HEK293 (cell line): Measurements from ENCODE around the gene ARPC4.
A peak's percentile ranks its signal among the peaks of the same experiment; 100 is the strongest.

Source experiments
- CTCF ChIA-PET: fragments of 350-600 bp; formaldehyde crosslinking; extraction: SDS; loops from one replicate; lab custom pipeline; 2021; ENCODE audit warnings: antibody characterized with exemption; lab: Yijun Ruan, JAX
- POLR2A ChIA-PET: fragments of 300-600 bp; formaldehyde crosslinking; extraction: SDS; loops from one replicate; lab custom pipeline; 2020; ENCODE audit warnings: antibody characterized with exemption, inconsistent platforms; lab: Yijun Ruan, JAX
- H3K27ac ChIP-seq: fragments of 200-500 bp; sonication (Bioruptor generic); 2 replicates; pipeline ENCODE4 v1.5.1; 2014; ENCODE audit warnings: low read depth, low read length, control low read depth, inconsistent platforms; ENCODE audit errors: extremely low read depth
- H3K36me3 ChIP-seq, 2 experiments: fragments of 200-500 bp in 1 of 2; sonication (Bioruptor generic) in 1 of 2; 1 replicate in 1 of 2; 2 replicates in 1 of 2; pipeline ENCODE4 v1.5.1; 2014 to 2017; ENCODE audit warnings: inconsistent platforms in 2 of 2, low read length in 2 of 2; ENCODE audit not compliant: control insufficient read depth in 2 of 2, insufficient read depth in 1 of 2
- H3K4me1 ChIP-seq: fragments of 200-500 bp; sonication (Bioruptor generic); 2 replicates; pipeline ENCODE4 v1.5.1; 2014; ENCODE audit warnings: mild to moderate bottlenecking, low read length, inconsistent platforms; ENCODE audit not compliant: control insufficient read depth, insufficient read depth
- H3K4me3 ChIP-seq: 2 replicates; pipeline ENCODE4 v1.5.1; 2011; ENCODE audit warnings: low read depth, mild to moderate bottlenecking, control low read depth, low read length, moderate library complexity
- H3K9me3 ChIP-seq: fragments of 200-500 bp; sonication (Bioruptor generic); 2 replicates; pipeline ENCODE4 v1.5.1; 2014; ENCODE audit warnings: low read depth, low read length, inconsistent platforms; ENCODE audit not compliant: control insufficient read depth, insufficient read depth
- EGR2 ChIP-seq: fragments of 450-650 bp; formaldehyde crosslinking; IDR thresholded peaks from 2 replicates; pipeline ENCODE4 v1.5.1; 2016; ENCODE audit warnings: low read depth, missing biosample characterization, missing genetic modification characterization
- GFI1B ChIP-seq: fragments of 450-650 bp; formaldehyde crosslinking; IDR thresholded peaks from 2 replicates; pipeline ENCODE4 v1.5.1; 2016; ENCODE audit warnings: missing biosample characterization, missing genetic modification characterization
- GLIS2 ChIP-seq: fragments of 450-650 bp; formaldehyde crosslinking; IDR thresholded peaks from 2 replicates; pipeline ENCODE4 v1.5.1; 2016; ENCODE audit warnings: missing biosample characterization, missing genetic modification characterization
- HOXC10 ChIP-seq: sonication (generic); formaldehyde crosslinking; IDR thresholded peaks from 2 replicates; pipeline ENCODE4 v1.8.1; 2023; ENCODE audit warnings: mild to moderate bottlenecking, missing genetic modification reagents
- MYNN ChIP-seq: fragments of 450-650 bp; formaldehyde crosslinking; IDR thresholded peaks from 2 replicates; pipeline ENCODE4 v1.5.1; 2016; ENCODE audit warnings: missing biosample characterization, missing genetic modification characterization, borderline replicate concordance
- OSR2 ChIP-seq: fragments of 450-650 bp; formaldehyde crosslinking; IDR thresholded peaks from 2 replicates; pipeline ENCODE4 v1.5.1; 2016; ENCODE audit warnings: missing biosample characterization, missing genetic modification characterization
- TSHZ1 ChIP-seq: fragments of 450-650 bp; formaldehyde crosslinking; IDR thresholded peaks from 2 replicates; pipeline ENCODE4 v1.5.1; 2016; ENCODE audit warnings: missing biosample characterization, missing genetic modification characterization, borderline replicate concordance
- ZBTB17 ChIP-seq: fragments of 450-650 bp; formaldehyde crosslinking; IDR thresholded peaks from 2 replicates; pipeline ENCODE4 v1.5.1; 2016; ENCODE audit warnings: missing biosample characterization, missing genetic modification characterization
- ZBTB48 ChIP-seq: fragments of 450-650 bp; formaldehyde crosslinking; IDR thresholded peaks from 2 replicates; pipeline ENCODE4 v1.5.1; 2016; ENCODE audit warnings: missing biosample characterization, missing genetic modification characterization
- ZFHX2 ChIP-seq: fragments of 450-650 bp; formaldehyde crosslinking; conservative IDR thresholded peaks from 2 replicates; pipeline ENCODE4 v1.5.1; 2016; ENCODE audit warnings: missing biosample characterization, missing genetic modification characterization
- ZNF366 ChIP-seq: fragments of 450-650 bp; formaldehyde crosslinking; conservative IDR thresholded peaks from 2 replicates; pipeline ENCODE4 v1.5.1; 2016; ENCODE audit warnings: missing biosample characterization, missing genetic modification characterization
- ZNF473 ChIP-seq: fragments of 450-650 bp; formaldehyde crosslinking; IDR thresholded peaks from 2 replicates; pipeline ENCODE4 v1.5.1; 2017; ENCODE audit warnings: missing biosample characterization, missing genetic modification characterization
- ZNF510 ChIP-seq: fragments of 450-650 bp; formaldehyde crosslinking; IDR thresholded peaks from 2 replicates; pipeline ENCODE4 v1.5.1; 2018; ENCODE audit warnings: mild to moderate bottlenecking, missing genetic modification characterization, missing biosample characterization; ENCODE audit not compliant: insufficient replicate concordance
- ZNF544 ChIP-seq: fragments of 450-650 bp; formaldehyde crosslinking; IDR thresholded peaks from 2 replicates; pipeline ENCODE4 v1.5.0; 2017; ENCODE audit warnings: missing biosample characterization, missing genetic modification characterization
- ZNF558 ChIP-seq: fragments of 450-650 bp; formaldehyde crosslinking; IDR thresholded peaks from 2 replicates; pipeline ENCODE4 v1.5.1; 2016; ENCODE audit warnings: missing biosample characterization, missing genetic modification characterization
- ZNF658 ChIP-seq: fragments of 450-650 bp; formaldehyde crosslinking; IDR thresholded peaks from 2 replicates; pipeline ENCODE4; 2016; ENCODE audit warnings: missing biosample characterization, missing genetic modification characterization
- ZNF791 ChIP-seq: fragments of 450-650 bp; formaldehyde crosslinking; IDR thresholded peaks from 2 replicates; pipeline ENCODE4 v1.5.1; 2016; ENCODE audit warnings: missing biosample characterization, missing genetic modification characterization
- ZSCAN4 ChIP-seq: fragments of 450-650 bp; formaldehyde crosslinking; IDR thresholded peaks from 2 replicates; pipeline ENCODE4 v1.5.1; 2017; ENCODE audit warnings: missing biosample characterization, missing genetic modification characterization
- ZSCAN5A ChIP-seq: fragments of 450-650 bp; formaldehyde crosslinking; IDR thresholded peaks from 2 replicates; pipeline ENCODE4 v1.5.1; 2016; ENCODE audit warnings: missing biosample characterization, missing genetic modification characterization
- ZXDB ChIP-seq: fragments of 450-650 bp; formaldehyde crosslinking; IDR thresholded peaks from 2 replicates; pipeline ENCODE4 v1.5.1; 2016; ENCODE audit warnings: missing biosample characterization, missing genetic modification characterization
- TF ChIP-seq, protein P1 (sequence below): fragments of 450-650 bp; IDR thresholded peaks from 2 replicates; pipeline ENCODE4 v1.5.1; 2018; ENCODE audit warnings: missing biosample characterization, mild to moderate bottlenecking, missing genetic modification characterization
- TF ChIP-seq, protein P2 (sequence below): fragments of 450-650 bp; formaldehyde crosslinking; IDR thresholded peaks from 2 replicates; pipeline ENCODE4 v1.5.1; 2017; ENCODE audit warnings: missing biosample characterization, missing genetic modification characterization
- TF ChIP-seq, protein P3 (sequence below): fragments of 450-650 bp; formaldehyde crosslinking; IDR thresholded peaks from 2 replicates; pipeline ENCODE4; 2016; ENCODE audit warnings: missing biosample characterization, missing genetic modification characterization

Gene ARPC4

GRCh38 chr3:9817436-9817835, 24.6 kb downstream of the ARPC4 start:
- no peaks in the 10 kb centered on the region for H3K9me3 ChIP-seq
- TF ChIP-seq GFI1B (no peak), ZSCAN5A (tag by site-specific recombination) (no peak), ZXDB (tag by site-specific recombination) (no peak), ZSCAN4 (tag by site-specific recombination) (no peak), ZFHX2 (tag by site-specific recombination) (peak; percentile 80), ZNF473 (tag by site-specific recombination) (no peak), ZBTB48 (tag by site-specific recombination) (no peak), ZNF558 (no peak), ZNF544 (no peak), HOXC10 (CRISPR knock-in tag) (no peak), ZNF658 (tag by site-specific recombination) (no peak), OSR2 (tag by site-specific recombination) (no peak), ZNF791 (tag by site-specific recombination) (no peak), EGR2 (tag by site-specific recombination) (peak; percentile 89)
- TF ChIP-seq, protein P1, sequence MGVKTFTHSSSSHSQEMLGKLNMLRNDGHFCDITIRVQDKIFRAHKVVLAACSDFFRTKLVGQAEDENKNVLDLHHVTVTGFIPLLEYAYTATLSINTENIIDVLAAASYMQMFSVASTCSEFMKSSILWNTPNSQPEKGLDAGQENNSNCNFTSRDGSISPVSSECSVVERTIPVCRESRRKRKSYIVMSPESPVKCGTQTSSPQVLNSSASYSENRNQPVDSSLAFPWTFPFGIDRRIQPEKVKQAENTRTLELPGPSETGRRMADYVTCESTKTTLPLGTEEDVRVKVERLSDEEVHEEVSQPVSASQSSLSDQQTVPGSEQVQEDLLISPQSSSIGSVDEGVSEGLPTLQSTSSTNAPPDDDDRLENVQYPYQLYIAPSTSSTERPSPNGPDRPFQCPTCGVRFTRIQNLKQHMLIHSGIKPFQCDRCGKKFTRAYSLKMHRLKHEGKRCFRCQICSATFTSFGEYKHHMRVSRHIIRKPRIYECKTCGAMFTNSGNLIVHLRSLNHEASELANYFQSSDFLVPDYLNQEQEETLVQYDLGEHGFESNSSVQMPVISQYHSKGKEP (tag by site-specific recombination) = no peak
- TF ChIP-seq, protein P2, sequence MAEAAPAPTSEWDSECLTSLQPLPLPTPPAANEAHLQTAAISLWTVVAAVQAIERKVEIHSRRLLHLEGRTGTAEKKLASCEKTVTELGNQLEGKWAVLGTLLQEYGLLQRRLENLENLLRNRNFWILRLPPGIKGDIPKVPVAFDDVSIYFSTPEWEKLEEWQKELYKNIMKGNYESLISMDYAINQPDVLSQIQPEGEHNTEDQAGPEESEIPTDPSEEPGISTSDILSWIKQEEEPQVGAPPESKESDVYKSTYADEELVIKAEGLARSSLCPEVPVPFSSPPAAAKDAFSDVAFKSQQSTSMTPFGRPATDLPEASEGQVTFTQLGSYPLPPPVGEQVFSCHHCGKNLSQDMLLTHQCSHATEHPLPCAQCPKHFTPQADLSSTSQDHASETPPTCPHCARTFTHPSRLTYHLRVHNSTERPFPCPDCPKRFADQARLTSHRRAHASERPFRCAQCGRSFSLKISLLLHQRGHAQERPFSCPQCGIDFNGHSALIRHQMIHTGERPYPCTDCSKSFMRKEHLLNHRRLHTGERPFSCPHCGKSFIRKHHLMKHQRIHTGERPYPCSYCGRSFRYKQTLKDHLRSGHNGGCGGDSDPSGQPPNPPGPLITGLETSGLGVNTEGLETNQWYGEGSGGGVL (tag by site-specific recombination) = no peak
- TF ChIP-seq, protein P3, sequence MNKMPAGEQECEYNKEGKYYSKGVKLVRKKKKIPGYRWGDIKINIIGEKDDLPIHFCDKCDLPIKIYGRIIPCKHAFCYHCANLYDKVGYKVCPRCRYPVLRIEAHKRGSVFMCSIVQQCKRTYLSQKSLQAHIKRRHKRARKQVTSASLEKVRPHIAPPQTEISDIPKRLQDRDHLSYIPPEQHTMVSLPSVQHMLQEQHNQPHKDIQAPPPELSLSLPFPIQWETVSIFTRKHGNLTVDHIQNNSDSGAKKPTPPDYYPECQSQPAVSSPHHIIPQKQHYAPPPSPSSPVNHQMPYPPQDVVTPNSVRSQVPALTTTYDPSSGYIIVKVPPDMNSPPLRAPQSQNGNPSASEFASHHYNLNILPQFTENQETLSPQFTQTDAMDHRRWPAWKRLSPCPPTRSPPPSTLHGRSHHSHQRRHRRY (tag by site-specific recombination) = no peak
- TF ChIP-seq, all 188 proteins: peak for 2
- Histone ChIP-seq H3K36me3 (peaks cover 5 to 58% of the 10 kb centered on the region in 2 experiments; a peak in 2 of 3 replicates), H3K4me1 (no peaks in the 10 kb centered on the region), H3K27ac (no peak overlapping the region), H3K4me3 (no peak overlapping the region)
- CTCF ChIA-PET = interaction anchor here (0.6 kb wide), 1 partner anchor 263 kb away, joined by 4 read pairs; no protein-coding TSS in a partner anchor
- POLR2A ChIA-PET = no interaction called here

- Histone ChIP-seq H3K4me3 (no peak overlapping the region), H3K4me1 (no peaks in the 10 kb centered on the region), H3K27ac (no peak overlapping the region), H3K36me3 (peaks cover 5 to 47% of the 10 kb centered on the region in 2 experiments; a peak in 2 of 3 replicates), H3K9me3 (no peaks in the 10 kb centered on the region)
- ChIA-PET POLR2A (interaction anchor here (0.7 kb wide), 1 partner anchor 11 kb away, joined by 4 read pairs; no protein-coding TSS in a partner anchor), CTCF (no interaction called here)
- TF ChIP-seq TSHZ1 (tag by site-specific recombination) (no peak), ZBTB17 (tag by site-specific recombination) (peak; percentile 71), EGR2 (tag by site-specific recombination) (peak; percentile 99), GLIS2 (tag by site-specific recombination) (no peak), ZNF510 (no peak), ZNF366 (tag by site-specific recombination) (peak; percentile 89), MYNN (no peak), ZFHX2 (tag by site-specific recombination) (peak; percentile 94)
Measured at GRCh38 chr3:9818666-9819335, 25.9 kb downstream of the ARPC4 start.
